DLD1 (cell line): ENCODE measurements around the gene MFRP.

Source experiments
- in situ Hi-C: cut with HindIII; loops from 2 replicates; pipeline ENCODE4 v1.10.0; 2017; ENCODE audit warnings: low sequenced_read_pairs

MFRP gene

GRCh38 chr11:119373059-119373920, 26.8 kb upstream of the MFRP start:
- in situ Hi-C loops: loop anchor here (10.0 kb wide), 1 partner anchor 68 kb away; no protein-coding TSS in a partner anchor

- in situ Hi-C loops: loop anchor here (10.0 kb wide), 1 partner anchor 68 kb away; no protein-coding TSS in a partner anchor
Measured at GRCh38 chr11:119372260-119373058, 26.0 kb upstream of the MFRP start.

- in situ Hi-C loops: loop anchor here (10.0 kb wide), 1 partner anchor 67 kb away; no protein-coding TSS in a partner anchor
Measured at GRCh38 chr11:119371778-119372182, 25.3 kb upstream of the MFRP start.

GRCh38 chr11:119371067-119371601, 24.6 kb upstream of the MFRP start:
- in situ Hi-C loops: loop anchor here (10.0 kb wide), 1 partner anchor 66 kb away; no protein-coding TSS in a partner anchor

GRCh38 chr11:119370486-119371046, 24.1 kb upstream of the MFRP start:
- in situ Hi-C loops: loop anchor here (10.0 kb wide), 1 partner anchor 66 kb away; no protein-coding TSS in a partner anchor

GRCh38 chr11:119369132-119369925, 22.8 kb upstream of the MFRP start:
- in situ Hi-C loops: no loop called here

GRCh38 chr11:119368121-119369034, 21.9 kb upstream of the MFRP start:
- in situ Hi-C loops: no loop called here

- in situ Hi-C loops: no loop called here
Measured at GRCh38 chr11:119367661-119368120, 21.2 kb upstream of the MFRP start.

- in situ Hi-C loops: no loop called here
Measured at GRCh38 chr11:119366690-119367620, 20.4 kb upstream of the MFRP start.

- in situ Hi-C loops: no loop called here
Measured at GRCh38 chr11:119365071-119365591, 18.6 kb upstream of the MFRP start.

- in situ Hi-C loops: no loop called here
Measured at GRCh38 chr11:119363851-119364590, 17.5 kb upstream of the MFRP start.

GRCh38 chr11:119363081-119363850, 16.8 kb upstream of the MFRP start:
- in situ Hi-C loops: no loop called here

- in situ Hi-C loops: no loop called here
Measured at GRCh38 chr11:119362741-119363080, 16.2 kb upstream of the MFRP start.

- in situ Hi-C loops: no loop called here
Measured at GRCh38 chr11:119361941-119362725, 15.6 kb upstream of the MFRP start.

- in situ Hi-C loops: no loop called here
Measured at GRCh38 chr11:119361056-119361787, 14.7 kb upstream of the MFRP start.
